Prostate gland (tissue), 2 donors: ENCODE data around the gene NRN1L. TPM values are rescaled to one million over a fixed set of nuclear protein-coding genes. Genes with fewer than 3 reads are reported as not detected.

Experiments
- DNase-seq: peaks from one replicate; pipeline ENCODE4 v3.0.0-alpha.2; 2019; ENCODE audit warnings: low spot score
- H3K27ac ChIP-seq, 2 donors: fragments of 200-600 bp; sonication (generic); 2 replicates each; pipeline ENCODE4 v1.5.1; 2017 to 2019
- H3K27me3 ChIP-seq: fragments of 200-600 bp; sonication (generic); replicated peaks from 2 replicates; pipeline ENCODE4 v1.5.1; 2019; ENCODE audit not compliant: insufficient read depth
- H3K36me3 ChIP-seq, 2 donors: fragments of 200-600 bp; sonication (generic); 1 replicate in 1 of 2; 2 replicates in 1 of 2; pipeline versions ENCODE4 v1.5.1 to v1.8.1; 2017 to 2019
- H3K4me1 ChIP-seq: fragments of 200-600 bp; sonication (generic); replicated peaks from 2 replicates; pipeline ENCODE4 v1.5.1; 2019
- H3K4me3 ChIP-seq, 2 donors: fragments of 200-600 bp; sonication (generic); 2 replicates each; pipeline ENCODE4 v1.5.1; 2017 to 2019
- H3K9me3 ChIP-seq: fragments of 200-600 bp; sonication (generic); 2 replicates; pipeline ENCODE4 v1.5.1; 2017
- CTCF ChIP-seq, 4 experiments: fragments of 200-600 bp in 2 of 4; fragments of 450-650 bp in 2 of 4; sonication (generic) in 2 of 4; IDR thresholded peaks; 1 replicate in 3 of 4; 2 replicates in 1 of 4; pipeline ENCODE4 v1.5.1; 2016 to 2019; ENCODE audit warnings: antibody characterized with exemption in 4 of 4, mild to moderate bottlenecking in 2 of 4, moderate library complexity in 2 of 4
- POLR2A ChIP-seq: fragments of 450-650 bp; IDR thresholded peaks from one replicate; pipeline ENCODE4 v1.6.1; 2016; ENCODE audit warnings: antibody characterized with exemption, mild to moderate bottlenecking
- POLR2AphosphoS5 ChIP-seq: sonication (generic); formaldehyde crosslinking; IDR thresholded peaks from one replicate; pipeline ENCODE4 v1.6.1; 2017; ENCODE audit warnings: antibody characterized with exemption
- WGBS: methylation state at CpG from one replicate; pipeline ENCODE4 v1.1.5; 2018; 5-methylcytosine and 5-hydroxymethylcytosine counted together
- intact Hi-C: fragments of 100-400 bp; cut with DNase I; formaldehyde crosslinking; loops from one replicate; pipeline ENCODE4 v1.14.2; 2022
- total RNA-seq, 2 donors: library from RNA; depleted of rRNA; stranded (reverse); fragments of >200 nt; gene quantifications; one replicate each; pipeline ENCODE4 v1.1.0, GENCODE V29; 2016

Gene NRN1L
- total RNA-seq, 2 donors from 2014 or later, result 4.0 to 4.4 TPM

DNA sequence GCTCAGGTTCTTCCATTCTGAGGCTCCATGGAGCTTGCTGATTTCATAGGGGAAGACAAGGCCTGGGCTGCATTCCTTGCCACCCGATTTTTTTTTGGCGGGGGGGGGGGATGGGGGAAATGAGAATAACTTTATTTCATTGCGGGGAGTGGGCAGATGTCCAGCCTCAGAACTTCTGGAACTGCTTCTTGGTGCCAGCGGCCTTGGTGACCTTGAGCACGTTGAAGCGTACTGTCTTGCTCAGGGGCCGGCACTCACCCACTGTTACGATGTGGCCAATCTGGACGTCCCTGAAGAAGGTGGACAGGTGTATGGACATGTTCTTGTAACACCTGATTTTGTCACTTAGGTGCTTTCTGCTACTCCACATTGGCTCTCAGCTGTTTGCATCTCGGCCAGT is 28.9 kb upstream of the NRN1L start:
- Histone ChIP-seq H3K9me3 (no peaks in the 10 kb centered on the region), H3K4me3 (no peak overlapping the region), H3K36me3 (no peaks in the 10 kb centered on the region), H3K27ac (no peak overlapping the region), H3K4me1 (peaks cover 4% of the 10 kb centered on the region), H3K27me3 (no peaks in the 10 kb centered on the region)
- DNase-seq, result no peak
- TF ChIP-seq POLR2AphosphoS5 (no peak), POLR2A (no peak), CTCF (IDR thresholded peaks at IDR 0.05) (no peak)
- 75% methylated on average over 10 of the region's 10 CpGs for WGBS
- intact Hi-C loops, result no loop called here

DNA sequence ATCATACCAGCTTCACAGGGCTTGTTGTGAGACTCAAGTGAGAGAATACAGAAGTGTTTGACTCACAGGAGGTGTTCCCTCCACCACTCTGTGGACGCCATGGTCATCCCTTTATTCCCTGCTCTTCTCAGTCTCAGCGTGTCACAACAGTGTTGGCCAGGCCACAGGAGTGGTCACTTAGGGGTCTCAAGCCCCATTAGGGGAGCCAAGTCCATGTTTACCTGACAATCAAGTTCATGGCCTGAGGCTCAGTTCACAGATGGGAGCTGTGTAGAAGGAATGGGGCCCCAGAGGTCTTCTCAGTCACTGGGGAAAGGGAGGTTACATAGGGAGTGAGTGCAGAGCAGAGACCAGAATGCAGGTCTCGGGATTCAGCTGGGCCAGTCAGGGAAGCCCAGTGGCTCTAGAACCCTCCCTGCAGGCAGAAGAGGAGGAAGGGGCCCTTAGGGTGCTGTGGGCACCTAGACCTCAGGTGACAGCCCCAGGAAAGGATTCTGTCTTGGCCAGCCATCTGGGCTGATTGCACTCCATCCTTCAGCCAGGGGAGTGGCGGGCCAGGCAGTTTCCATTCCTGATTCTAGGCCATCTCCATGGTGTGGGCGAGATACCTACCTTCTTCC is 27.6 kb upstream of the NRN1L start:
- Histone ChIP-seq H3K9me3 (no peaks in the 10 kb centered on the region), H3K4me3 (no peak overlapping the region), H3K4me1 (peaks cover 4% of the 10 kb centered on the region), H3K27me3 (no peaks in the 10 kb centered on the region), H3K36me3 (no peaks in the 10 kb centered on the region), H3K27ac (no peak overlapping the region)
- no peak for DNase-seq
- TF ChIP-seq POLR2A (no peak), POLR2AphosphoS5 (no peak), CTCF (IDR thresholded peaks at IDR 0.05) (no peak)
- intact Hi-C loops, result no loop called here
- 87% methylated on average over 5 of the region's 5 CpGs for WGBS

DNA sequence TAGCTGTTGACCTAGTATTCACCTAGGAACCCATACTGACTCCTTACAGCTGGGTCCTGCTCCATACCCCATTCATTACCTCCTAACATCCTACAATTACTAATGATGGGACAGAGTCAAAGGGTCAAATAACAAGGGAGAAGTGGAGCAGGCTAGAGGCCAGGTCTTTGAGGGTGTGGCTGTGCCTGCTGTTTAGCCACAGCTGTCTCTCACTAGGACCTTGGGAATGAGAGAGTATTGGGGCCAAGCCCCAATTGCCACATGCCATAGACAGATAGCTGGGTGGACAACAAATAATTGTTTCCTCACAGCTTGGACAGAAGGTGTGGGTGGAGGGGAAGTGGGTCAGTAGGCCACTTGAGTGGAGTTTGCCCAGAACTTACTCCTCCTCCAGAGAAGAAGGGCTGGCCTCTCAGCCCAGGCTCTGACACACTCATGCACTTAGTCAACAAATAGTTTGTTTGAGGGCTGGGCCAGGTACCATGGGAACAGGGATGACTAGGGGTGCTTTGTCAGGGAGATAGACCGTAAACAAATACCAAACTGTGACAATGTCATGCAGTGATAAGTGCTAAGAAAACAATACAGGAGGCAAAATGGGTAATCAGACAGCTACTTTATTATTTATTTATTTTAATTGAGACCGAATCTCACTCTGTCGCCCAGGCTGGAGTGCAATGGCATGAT is 27.0 kb upstream of the NRN1L start:
- Histone ChIP-seq H3K4me1 (peaks cover 4% of the 10 kb centered on the region), H3K36me3 (no peaks in the 10 kb centered on the region), H3K4me3 (no peak overlapping the region), H3K9me3 (no peaks in the 10 kb centered on the region), H3K27ac (no peak overlapping the region), H3K27me3 (no peaks in the 10 kb centered on the region)
- WGBS, result 51% methylated on average over 3 of the region's 3 CpGs
- DNase-seq, result peak; percentile 40
- intact Hi-C loops, result no loop called here
- TF ChIP-seq POLR2A (no peak), POLR2AphosphoS5 (no peak), CTCF (IDR thresholded peaks at IDR 0.05) (no peak)

DNA sequence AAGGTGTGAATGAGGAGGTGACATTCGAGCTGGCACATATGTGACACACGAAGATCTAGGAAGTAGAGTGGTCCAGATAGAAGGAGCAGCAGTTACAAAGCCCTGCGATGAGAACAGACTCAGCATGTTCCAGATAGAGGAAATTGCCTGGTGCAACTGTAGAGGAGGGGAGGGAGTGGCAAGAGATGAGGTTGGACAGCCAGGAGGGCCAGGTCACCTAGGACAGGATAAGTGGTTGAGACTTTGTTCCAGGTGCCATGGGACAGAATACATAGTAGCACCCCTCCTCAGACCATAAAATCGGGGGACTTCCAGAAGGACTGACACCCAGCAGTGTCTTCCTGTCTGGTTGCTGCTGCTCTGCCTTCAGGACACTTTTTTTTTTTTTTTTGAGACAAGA is 26.2 kb upstream of the NRN1L start:
- H3K36me3 ChIP-seq, result no peaks in the 10 kb centered on the region
- peaks cover 4% of the 10 kb centered on the region for H3K4me1 ChIP-seq
- 72% methylated on average over 4 of the region's 4 CpGs for WGBS
- intact Hi-C loops, result no loop called here
- H3K27ac ChIP-seq, result no peak overlapping the region
- H3K27me3 ChIP-seq, result no peaks in the 10 kb centered on the region
- no peak for DNase-seq
- H3K9me3 ChIP-seq, result no peaks in the 10 kb centered on the region
- no peak overlapping the region for H3K4me3 ChIP-seq
- TF ChIP-seq POLR2A (no peak), CTCF (IDR thresholded peaks at IDR 0.05) (no peak), POLR2AphosphoS5 (no peak)
